Sciatic nerve (tissue), 2 donors: ENCODE data around the gene SHOX. TPM values are rescaled to one million over a fixed set of nuclear protein-coding genes. Genes with fewer than 3 reads are reported as not detected.

Experiments used
- ATAC-seq: fragments of 200-7000 bp; cut with Tn5 transposase; one replicate; pipeline ENCODE4 v1.9.1; 2020; ENCODE audit warnings: mild to moderate bottlenecking, moderate library complexity
- DNase-seq: peaks from one replicate; pipeline ENCODE4 v3.0.0-alpha.2; 2020; ENCODE audit warnings: low spot score
- intact Hi-C: fragments of 100-400 bp; cut with DNase I; formaldehyde crosslinking; loops from one replicate; pipeline ENCODE4 v1.14.2; 2022
- total RNA-seq: library from RNA; stranded (reverse); fragmentation: NEBNext Ultra II Directional; extraction: Animal tissue kit (Norgen Biotek cat#: 25700); gene quantifications from one replicate; pipeline ENCODE4 v1.2.1, GENCODE V29; 2021
- donor health status: DM: no; HTN: no; CAD: no.
- donor health status: DM: no; HTN: no; CAD: no.

The SHOX gene
- total RNA-seq, 1 donor from 2014 or later = 0.36 TPM

DNA sequence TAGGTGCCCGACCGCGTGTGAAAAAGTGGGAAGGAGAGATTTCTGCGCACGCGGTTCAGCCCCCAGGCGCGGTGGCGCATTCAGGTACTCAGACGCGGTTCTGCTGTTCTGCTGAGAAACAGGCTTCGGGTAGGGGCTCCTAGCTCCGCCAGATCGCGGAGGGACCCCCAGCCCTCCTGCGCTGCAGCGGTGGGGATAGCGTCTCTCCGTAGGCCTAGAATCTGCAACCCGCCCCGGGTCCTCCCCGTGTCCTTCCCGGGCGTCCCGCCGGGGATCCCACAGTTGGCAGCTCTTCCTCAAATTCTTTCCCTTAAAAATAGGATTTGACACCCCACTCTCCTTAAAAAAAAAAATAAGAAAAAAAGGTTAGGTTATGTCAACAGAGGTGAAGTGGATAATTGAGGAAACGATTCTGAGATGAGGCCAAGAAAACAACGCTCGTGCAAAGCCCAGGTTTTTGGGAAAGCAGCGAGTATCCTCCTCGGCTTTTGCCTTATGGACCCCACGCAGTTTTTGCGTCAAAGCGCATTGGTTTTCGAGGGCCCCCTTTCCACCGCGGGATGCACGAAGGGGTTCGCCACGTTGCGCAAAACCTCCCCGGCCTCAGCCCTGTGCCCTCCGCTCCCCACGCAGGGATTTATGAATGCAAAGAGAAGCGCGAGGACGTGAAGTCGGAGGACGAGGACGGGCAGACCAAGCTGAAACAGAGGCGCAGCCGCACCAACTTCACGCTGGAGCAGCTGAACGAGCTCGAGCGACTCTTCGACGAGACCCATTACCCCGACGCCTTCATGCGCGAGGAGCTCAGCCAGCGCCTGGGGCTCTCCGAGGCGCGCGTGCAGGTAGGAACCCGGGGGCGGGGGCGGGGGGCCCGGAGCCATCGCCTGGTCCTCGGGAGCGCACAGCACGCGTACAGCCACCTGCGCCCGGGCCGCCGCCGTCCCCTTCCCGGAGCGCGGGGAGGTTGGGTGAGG, 3.7 kb downstream of the SHOX start:
- intact Hi-C loops = no loop called here
- DNase-seq = no peak
- ATAC-seq = no peak

GRCh38 chrX:635428-636090, 5.0 kb downstream of the SHOX start:
- no peak for ATAC-seq
- intact Hi-C loops = no loop called here
- DNase-seq = no peak

GRCh38 chrX:636981-637659, 6.5 kb downstream of the SHOX start:
- DNase-seq (no peak), ATAC-seq (no peak)
- intact Hi-C loops = no loop called here

GRCh38 chrX:637660-638481, 7.3 kb downstream of the SHOX start:
- no peak for DNase-seq

GRCh38 chrX:638482-639131, 8.0 kb downstream of the SHOX start:
- intact Hi-C loops = no loop called here
- ATAC-seq (no peak), DNase-seq (no peak)

More at GRCh38 chrX:637660-638481, 7.3 kb downstream of the SHOX start:
- no peak for ATAC-seq
- intact Hi-C loops = no loop called here

DNA sequence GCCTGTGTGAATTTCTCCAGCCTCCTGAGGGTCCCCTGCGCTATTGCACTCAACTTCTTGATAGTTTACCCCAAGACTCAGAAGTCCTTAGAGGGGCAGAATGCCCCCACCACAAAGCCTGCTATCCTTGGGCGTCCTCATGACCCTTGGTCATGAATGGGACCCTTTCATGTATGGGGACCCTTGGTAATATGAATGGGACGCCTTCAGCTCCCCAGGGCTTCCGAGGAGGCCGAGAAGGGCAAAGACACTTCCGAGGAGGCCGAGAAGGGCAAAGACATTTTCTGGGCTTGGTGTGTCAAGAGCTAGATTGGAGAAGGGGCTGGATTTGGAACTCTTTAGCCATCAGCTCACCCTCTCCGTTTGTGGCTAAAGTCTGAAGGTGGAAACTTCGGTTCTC, 8.6 kb downstream of the SHOX start:
- intact Hi-C loops = no loop called here
- no peak for ATAC-seq
- no peak for DNase-seq

- intact Hi-C loops = no loop called here
- ATAC-seq (no peak), DNase-seq (no peak)
Measured at GRCh38 chrX:640641-641040, 10.1 kb downstream of the SHOX start.

DNA sequence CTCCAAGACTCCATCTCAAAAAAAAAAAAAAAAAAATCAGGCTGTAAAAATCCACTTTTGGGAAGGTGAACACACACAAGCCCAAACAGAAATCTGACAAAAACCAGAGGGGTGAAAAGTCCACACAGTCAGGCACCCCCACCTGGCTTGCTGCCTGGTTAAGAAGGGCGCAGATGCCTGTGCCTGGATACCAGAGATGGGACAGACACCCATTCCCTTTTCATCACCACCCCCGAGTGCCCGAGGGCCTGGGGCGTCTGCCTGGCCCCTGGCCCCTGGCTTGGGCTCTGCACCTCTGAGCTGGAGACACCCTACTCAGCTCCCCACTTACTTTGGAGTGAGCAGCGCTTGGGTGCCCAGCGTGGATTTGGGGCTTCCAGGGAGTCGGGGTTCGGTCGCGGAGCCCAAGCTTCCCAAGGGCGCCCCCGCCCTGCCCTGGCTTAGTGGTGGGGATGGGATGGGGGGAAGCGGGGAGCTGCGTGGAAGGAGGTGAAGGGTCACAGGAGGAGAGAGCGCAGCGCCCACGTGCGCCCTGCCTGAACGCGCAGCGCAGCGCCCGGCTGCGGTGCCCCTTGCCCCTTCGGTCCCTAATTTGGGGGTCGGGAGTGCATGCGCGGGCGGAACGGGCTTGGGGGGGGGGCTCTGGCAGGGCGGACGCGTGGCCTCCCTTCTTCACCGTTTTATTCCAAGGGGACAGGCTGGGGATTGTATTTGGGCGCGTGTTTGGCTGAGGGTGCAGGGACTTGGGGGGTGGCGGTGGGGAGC, 11.3 kb downstream of the SHOX start:
- DNase-seq (no peak), ATAC-seq (no peak)
- intact Hi-C loops = no loop called here

GRCh38 chrX:642436-643240, 12.0 kb downstream of the SHOX start:
- intact Hi-C loops = no loop called here
- ATAC-seq = no peak
- no peak for DNase-seq

- ATAC-seq (no peak), DNase-seq (no peak)
- intact Hi-C loops = no loop called here
Measured at GRCh38 chrX:643241-643595, 12.6 kb downstream of the SHOX start.

- no peak for DNase-seq
- no peak for ATAC-seq
- intact Hi-C loops = no loop called here
Measured at GRCh38 chrX:643911-644303, 13.3 kb downstream of the SHOX start.

GRCh38 chrX:644304-645281, 14.0 kb downstream of the SHOX start:
- intact Hi-C loops = no loop called here
- no peak for DNase-seq
- ATAC-seq = no peak

DNA sequence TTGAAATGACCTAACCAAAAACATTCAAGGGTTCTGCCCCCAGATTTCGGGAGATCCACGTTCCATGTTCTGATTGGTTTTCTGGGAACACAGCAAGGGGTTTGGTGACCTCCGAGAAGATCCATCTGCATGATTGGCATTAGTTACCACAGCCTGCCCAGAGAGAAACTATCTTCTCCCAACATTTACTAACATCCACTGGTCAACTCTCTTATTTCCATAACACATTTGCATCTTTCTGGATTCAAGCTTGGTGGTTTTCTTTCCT, 15.6 kb downstream of the SHOX start:
- no peak for ATAC-seq
- DNase-seq = no peak
- intact Hi-C loops = loop anchor here (2.0 kb wide), 1 partner anchor 43 kb away; no protein-coding TSS in a partner anchor

DNA sequence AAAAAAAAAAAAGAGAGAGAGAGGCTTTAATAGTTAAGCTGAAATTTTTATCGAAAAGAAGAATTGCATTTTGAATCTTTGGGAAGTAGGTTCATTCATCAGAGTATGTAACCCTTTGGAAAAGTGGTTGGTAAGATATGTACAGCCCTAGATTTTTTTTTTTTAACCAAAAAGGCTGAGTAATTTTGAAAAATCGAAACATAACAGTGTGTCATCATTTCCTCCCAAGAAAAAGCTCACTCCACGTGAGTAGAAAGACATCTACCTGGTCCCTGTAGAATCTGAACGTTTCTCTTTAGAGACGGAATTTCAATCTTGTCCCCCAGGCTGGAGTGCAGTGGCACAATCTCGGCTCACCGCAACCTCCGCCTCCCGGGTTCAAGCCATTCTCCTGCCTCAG, 16.2 kb downstream of the SHOX start:
- ATAC-seq = no peak
- intact Hi-C loops = loop anchor here (2.0 kb wide), 1 partner anchor 42 kb away; no protein-coding TSS in a partner anchor
- no peak for DNase-seq

DNA sequence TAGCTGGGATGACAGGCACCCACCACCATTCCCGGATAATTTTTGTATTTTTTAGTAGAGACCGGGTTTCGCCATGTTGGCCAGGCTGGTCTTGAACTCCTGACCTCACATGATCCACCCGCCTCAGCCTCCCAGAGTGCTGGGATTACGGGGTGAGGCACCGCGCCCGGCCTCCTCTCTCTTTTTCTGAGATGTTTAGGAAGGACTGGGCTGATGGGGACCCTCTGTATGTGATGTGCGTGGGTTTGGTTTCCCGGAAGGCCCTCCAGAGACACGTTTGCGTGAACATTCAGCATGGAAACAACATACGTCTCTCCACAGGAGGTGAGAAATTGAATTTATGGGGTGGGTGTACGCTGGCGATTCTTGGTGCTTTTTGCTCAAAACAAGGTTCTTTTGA, 18.6 kb downstream of the SHOX start:
- ATAC-seq (no peak), DNase-seq (no peak)
- intact Hi-C loops = no loop called here

DNA sequence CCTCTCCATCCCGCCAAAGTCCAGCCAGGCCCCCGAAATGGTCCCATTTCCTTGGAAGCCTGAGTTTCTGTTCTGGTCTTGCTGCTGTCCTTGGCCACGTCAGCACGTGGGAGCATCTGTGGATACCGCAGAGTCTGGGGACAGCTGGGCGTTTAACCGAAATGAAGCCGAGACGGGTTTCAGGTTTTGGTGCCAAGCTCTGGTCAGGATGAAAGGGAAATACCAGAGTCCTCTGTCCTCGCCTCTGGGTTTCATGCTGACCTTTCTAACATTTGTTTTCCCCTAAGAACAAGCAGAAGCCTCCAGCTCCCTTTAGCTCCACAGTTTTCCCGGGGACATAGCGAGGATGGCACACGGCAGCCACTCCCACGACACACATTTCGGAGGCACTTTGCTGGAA, 19.7 kb downstream of the SHOX start:
- no peak for DNase-seq
- intact Hi-C loops = no loop called here
- no peak for ATAC-seq
